Hepatocyte (in vitro differentiated cells): ENCODE results near the gene ACOT12.

Experiments used
- CTCF ChIP-seq: fragments of 200-600 bp; sonication (generic); IDR thresholded peaks from 2 replicates; pipeline ENCODE4 v1.5.1; 2016; ENCODE audit warnings: antibody characterized with exemption, mild to moderate bottlenecking; ENCODE audit not compliant: poor library complexity
- EZH2 ChIP-seq: fragments of 200-600 bp; sonication (generic); IDR thresholded peaks from 2 replicates; pipeline ENCODE4 v1.6.1; 2016; ENCODE audit warnings: antibody characterized with exemption, mild to moderate bottlenecking, borderline replicate concordance
- EZH2phosphoT487 ChIP-seq: fragments of 200-600 bp; sonication (generic); IDR thresholded peaks from one replicate; pipeline ENCODE4 v1.6.1; 2018; ENCODE audit warnings: antibody characterized with exemption, mild to moderate bottlenecking, low read depth, moderate library complexity; ENCODE audit not compliant: unreplicated experiment, severe bottlenecking

- no peak for TF ChIP-seq EZH2phosphoT487
- TF ChIP-seq CTCF, result no peak
- TF ChIP-seq EZH2, result no peak
Measured at GRCh38 chr5:81310402-81311063, 83.4 kb downstream of the ACOT12 start.
